ENCODE measurements around the gene CREB5. TPM values are rescaled to one million over a fixed set of nuclear protein-coding genes. Genes with fewer than 3 reads are reported as not detected.

CREB5 gene
- total and polyA plus RNA-seq, 2 donors (not counting 3 experiments of a cell fraction or from before 2014, with no cell fraction given) = 19.6 to 28.4 TPM

GRCh38 chr7:28410628-28411531 lies 1.4 kb upstream of the CREB5 start:
- Histone ChIP-seq H3K9me3 (replicated peaks; ENCODE audit: control insufficient read depth, insufficient read depth, low read length) (no peaks in the 10 kb centered on the region), H3K27me3 (ENCODE audit: control insufficient read depth in 2 of 2, insufficient read depth in 2 of 2, low read length in 2 of 2) (no peaks in the 10 kb centered on the region), H4K20me1 (replicated peaks; ENCODE audit: control insufficient read depth, extremely low read depth, insufficient read depth, low read length) (no peaks in the 10 kb centered on the region), H3K9me1 (replicated peaks; ENCODE audit: control insufficient read depth, extremely low read depth, insufficient read depth, low read length) (no peaks in the 10 kb centered on the region), H3K9ac (replicated peaks; ENCODE audit: extremely low read depth, insufficient read depth, low read length) (peak overlapping the region; percentile 84), H3K4me1 (ENCODE audit: control insufficient read depth, extremely low read depth, insufficient read depth, low read length) (peaks cover 15% of the 10 kb centered on the region), H3K79me2 (ENCODE audit: control insufficient read depth, insufficient read depth, low read length) (no peaks in the 10 kb centered on the region), H3K4me2 (ENCODE audit: insufficient read depth, low read length) (peak overlapping the region; percentile 98), H3K36me3 (ENCODE audit: control insufficient read depth in 2 of 2, extremely low read depth in 1 of 2, insufficient read depth in 2 of 2, low read length in 2 of 2) (no peaks in the 10 kb centered on the region), H2AFZ (ENCODE audit: low read depth, low read length) (peak overlapping the region; percentile 64), H3K27ac (ENCODE audit: insufficient read depth, low read depth, low read length) (peak overlapping the region; percentile 32), H3K4me3 (replicated peaks in 1 of 3; ENCODE audit: insufficient read depth in 1 of 3, low read depth in 1 of 3, low read length in 3 of 3) (peak overlapping the region; percentile 51 to 79 (median 74))
- dilution Hi-C loops (cut with MboI; ENCODE audit: extremely low pct_ligation_motif_present, low sequenced_read_pairs) (no loop called here), intact Hi-C loops (cut with micrococcal nuclease) (loop anchor here (1.0 kb wide), 1 partner anchor 215 kb away; no protein-coding TSS in a partner anchor)
- BruUV-seq (replicated peaks) = no TSS peak
- CTCF ChIA-PET = interaction anchor here (0.6 to 1.6 kb wide), 11 partner anchors 29 to 511 kb away, joined by 3 to 5 read pairs (median 3); no protein-coding TSS in a partner anchor
- DNase-seq (ENCODE audit: low read depth, low spot score) = peak; percentile 76
- FAIRE-seq = peak; percentile 73
- peak; percentile 34 for TF ChIP-seq JUN (IDR thresholded peaks at IDR 0.05; ENCODE audit: borderline replicate concordance, insufficient read depth, insufficient read length, low read depth)
- no peak for TF ChIP-seq POLR2AphosphoS5 (IDR thresholded peaks at IDR 0.05; ENCODE audit: insufficient read depth, low read depth, low read length)
- no peak for TF ChIP-seq FOS (IDR thresholded peaks at IDR 0.05; ENCODE audit: borderline replicate concordance, insufficient read depth, low read length)
- no peak for TF ChIP-seq EZH2 (IDR thresholded peaks at IDR 0.05; ENCODE audit: borderline replicate concordance, low read depth, low read length, severe bottlenecking)
- POLR2A ChIA-PET = no interaction called here

DNA sequence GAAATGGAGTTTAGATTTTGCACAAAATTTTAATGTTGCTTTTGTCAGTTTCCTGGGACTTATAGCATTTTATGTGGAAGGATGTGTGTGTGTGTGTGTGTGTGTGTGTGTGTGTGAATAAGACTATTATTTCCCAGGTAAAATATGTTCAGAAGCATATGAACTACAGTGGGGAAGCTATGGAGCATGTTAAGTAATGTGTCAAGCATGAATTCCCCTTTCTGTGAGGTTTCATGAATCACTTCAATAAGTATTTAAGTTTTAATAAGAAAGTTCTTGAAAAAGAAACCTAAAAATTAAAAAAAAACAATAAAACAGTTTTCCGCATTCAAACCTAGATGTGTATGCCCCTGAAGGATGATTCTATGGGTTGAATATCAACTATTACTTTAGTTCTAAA lies 693 bp downstream of the CREB5 start:
- BruUV-seq (replicated peaks) = no TSS peak
- ChIA-PET POLR2A (interaction anchor here (0.6 kb wide), 1 partner anchor 1082 kb away, joined by 3 read pairs; no protein-coding TSS in a partner anchor), CTCF (no interaction called here)
- H3K9me1 ChIP-seq (replicated peaks; ENCODE audit: control insufficient read depth, extremely low read depth, insufficient read depth, low read length) = no peaks in the 10 kb centered on the region
- peaks cover 0 to 2% of the 10 kb centered on the region in 2 experiments for H3K27me3 ChIP-seq (ENCODE audit: control insufficient read depth in 2 of 2, insufficient read depth in 2 of 2, low read length in 2 of 2)
- no peaks in the 10 kb centered on the region for H3K79me2 ChIP-seq (ENCODE audit: control insufficient read depth, insufficient read depth, low read length)
- H2AFZ ChIP-seq (ENCODE audit: low read depth, low read length) = no peak overlapping the region
- H3K9me3 ChIP-seq (replicated peaks; ENCODE audit: control insufficient read depth, insufficient read depth, low read length) = no peaks in the 10 kb centered on the region
- TF ChIP-seq MAX (IDR thresholded peaks at IDR 0.05; ENCODE audit: insufficient read depth, insufficient read length) (no peak), MYC (IDR thresholded peaks at IDR 0.05; ENCODE audit: low read depth, low read length) (no peak), JUN (IDR thresholded peaks at IDR 0.05; ENCODE audit: borderline replicate concordance, insufficient read depth, insufficient read length, low read depth) (no peak), POLR2A (IDR thresholded peaks at IDR 0.05; ENCODE audit: low read depth, low read length) (no peak), POLR2AphosphoS5 (IDR thresholded peaks at IDR 0.05; ENCODE audit: insufficient read depth, low read depth, low read length) (no peak), EZH2 (IDR thresholded peaks at IDR 0.05; ENCODE audit: borderline replicate concordance, low read depth, low read length, severe bottlenecking) (no peak), GATA2 (IDR thresholded peaks at IDR 0.05; ENCODE audit: insufficient read depth, insufficient read length, low read depth, low read length) (no peak), FOS (IDR thresholded peaks at IDR 0.05; ENCODE audit: borderline replicate concordance, insufficient read depth, low read length) (no peak)
- TF ChIP-seq, protein P1, sequence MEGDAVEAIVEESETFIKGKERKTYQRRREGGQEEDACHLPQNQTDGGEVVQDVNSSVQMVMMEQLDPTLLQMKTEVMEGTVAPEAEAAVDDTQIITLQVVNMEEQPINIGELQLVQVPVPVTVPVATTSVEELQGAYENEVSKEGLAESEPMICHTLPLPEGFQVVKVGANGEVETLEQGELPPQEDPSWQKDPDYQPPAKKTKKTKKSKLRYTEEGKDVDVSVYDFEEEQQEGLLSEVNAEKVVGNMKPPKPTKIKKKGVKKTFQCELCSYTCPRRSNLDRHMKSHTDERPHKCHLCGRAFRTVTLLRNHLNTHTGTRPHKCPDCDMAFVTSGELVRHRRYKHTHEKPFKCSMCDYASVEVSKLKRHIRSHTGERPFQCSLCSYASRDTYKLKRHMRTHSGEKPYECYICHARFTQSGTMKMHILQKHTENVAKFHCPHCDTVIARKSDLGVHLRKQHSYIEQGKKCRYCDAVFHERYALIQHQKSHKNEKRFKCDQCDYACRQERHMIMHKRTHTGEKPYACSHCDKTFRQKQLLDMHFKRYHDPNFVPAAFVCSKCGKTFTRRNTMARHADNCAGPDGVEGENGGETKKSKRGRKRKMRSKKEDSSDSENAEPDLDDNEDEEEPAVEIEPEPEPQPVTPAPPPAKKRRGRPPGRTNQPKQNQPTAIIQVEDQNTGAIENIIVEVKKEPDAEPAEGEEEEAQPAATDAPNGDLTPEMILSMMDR (IDR thresholded peaks at IDR 0.05; ENCODE audit: extremely low read depth in 1 of 2, insufficient read depth in 1 of 2, low read depth in 1 of 2, low read length in 2 of 2) = no peak
- FAIRE-seq (no peak), DNase-seq (ENCODE audit: low read depth, low spot score) (no peak)
- H3K36me3 ChIP-seq (ENCODE audit: control insufficient read depth in 2 of 2, extremely low read depth in 1 of 2, insufficient read depth in 2 of 2, low read length in 2 of 2) = no peaks in the 10 kb centered on the region
- H4K20me1 ChIP-seq (replicated peaks; ENCODE audit: control insufficient read depth, extremely low read depth, insufficient read depth, low read length) = no peaks in the 10 kb centered on the region
- dilution Hi-C loops (cut with MboI; ENCODE audit: extremely low pct_ligation_motif_present, low sequenced_read_pairs) = no loop called here
- no peak overlapping the region for H3K4me3 ChIP-seq (replicated peaks in 1 of 3; ENCODE audit: insufficient read depth in 1 of 3, low read depth in 1 of 3, low read length in 3 of 3)
- peaks cover 15% of the 10 kb centered on the region for H3K4me1 ChIP-seq (ENCODE audit: control insufficient read depth, extremely low read depth, insufficient read depth, low read length)
- H3K4me2 ChIP-seq (ENCODE audit: insufficient read depth, low read length) = no peak overlapping the region
- H3K27ac ChIP-seq (ENCODE audit: insufficient read depth, low read depth, low read length) = no peak overlapping the region
- intact Hi-C loops (cut with micrococcal nuclease) = no loop called here
- no peak overlapping the region for H3K9ac ChIP-seq (replicated peaks; ENCODE audit: extremely low read depth, insufficient read depth, low read length)

Measured in endothelial cell of umbilical vein (primary cell).